Cerebellar nuclear complex (tissue), 1 donor: Measurements from ENCODE around the gene MTUS2.
"Not testable (repeated sequence)": the region's sequence is repeated elsewhere in the genome, so short reads cannot be mapped to it uniquely, and the experiment has no call there.

ENCODE experiments used
- DNase-seq, 2 experiments: peaks; one replicate each; lab custom pipeline; 2025; lab: John Stamatoyannopoulos, UW

Gene MTUS2

DNA sequence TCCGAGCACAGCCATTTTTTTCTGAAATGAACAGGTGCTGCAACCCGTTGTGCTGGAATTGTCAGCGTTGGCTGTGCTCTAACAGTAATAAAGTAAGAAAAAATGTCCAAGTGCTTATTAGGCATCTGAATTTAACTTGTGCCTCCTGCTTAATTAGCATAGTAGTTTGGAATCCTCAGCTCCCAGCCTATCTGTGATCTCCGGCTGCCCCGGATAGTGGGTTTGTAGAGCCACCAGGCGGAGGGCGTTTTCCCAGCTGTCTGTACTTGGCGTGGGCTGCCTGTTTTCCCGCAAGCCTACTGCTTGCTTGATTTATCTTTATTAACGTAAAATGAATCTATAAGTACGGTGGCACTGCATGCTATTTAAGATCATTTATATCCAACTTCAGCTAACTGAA lies 137.9 kb downstream of the MTUS2 start:
- DNase-seq = no peak

GRCh38 chr13:28958441-28958840 lies 138.3 kb downstream of the MTUS2 start:
- no peak for DNase-seq

DNA sequence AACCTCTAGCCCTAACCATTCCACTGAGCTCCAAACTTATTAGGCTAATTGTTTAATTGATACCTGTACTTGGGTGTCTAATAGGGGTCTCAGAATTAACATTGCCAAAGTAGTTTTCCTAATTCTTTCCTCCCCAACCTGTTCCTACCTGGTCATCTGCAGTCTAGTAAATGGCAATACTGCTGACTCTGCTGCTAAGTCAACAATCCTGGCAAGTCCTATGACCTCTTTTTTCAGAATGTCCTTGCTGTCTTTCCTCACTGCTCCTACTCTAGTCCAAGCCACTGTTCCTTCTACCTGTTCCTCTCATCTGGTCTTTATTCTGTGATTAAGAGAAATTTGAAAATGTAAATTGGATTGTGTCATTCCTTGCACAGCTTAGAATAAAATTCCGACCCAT lies 143.9 kb downstream of the MTUS2 start:
- no peak for DNase-seq

GRCh38 chr13:28964803-28965202 lies 144.7 kb downstream of the MTUS2 start:
- DNase-seq = no peak

- no peak for DNase-seq
Observed at GRCh38 chr13:28967029-28967915, 147.1 kb downstream of the MTUS2 start.

DNA sequence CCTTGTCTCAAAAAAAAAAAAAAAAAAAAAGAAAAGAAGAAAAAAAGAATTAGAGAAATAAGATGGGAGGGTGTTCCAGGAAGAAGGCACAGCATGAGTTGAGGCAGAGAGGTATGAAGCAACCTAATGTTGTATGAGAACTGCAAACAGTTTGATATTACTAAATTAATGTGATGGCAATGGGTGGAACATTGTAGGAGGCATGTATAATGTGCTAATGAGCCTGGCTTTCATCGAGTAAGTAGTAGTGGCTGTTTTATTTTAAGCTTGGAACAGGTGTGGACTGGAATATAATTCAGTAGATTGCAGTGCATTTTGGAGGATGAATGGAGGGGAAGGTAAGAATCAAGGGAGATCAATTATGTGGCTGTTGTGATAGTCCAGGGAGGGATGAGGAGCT lies 156.1 kb downstream of the MTUS2 start:
- DNase-seq = no peak

DNA sequence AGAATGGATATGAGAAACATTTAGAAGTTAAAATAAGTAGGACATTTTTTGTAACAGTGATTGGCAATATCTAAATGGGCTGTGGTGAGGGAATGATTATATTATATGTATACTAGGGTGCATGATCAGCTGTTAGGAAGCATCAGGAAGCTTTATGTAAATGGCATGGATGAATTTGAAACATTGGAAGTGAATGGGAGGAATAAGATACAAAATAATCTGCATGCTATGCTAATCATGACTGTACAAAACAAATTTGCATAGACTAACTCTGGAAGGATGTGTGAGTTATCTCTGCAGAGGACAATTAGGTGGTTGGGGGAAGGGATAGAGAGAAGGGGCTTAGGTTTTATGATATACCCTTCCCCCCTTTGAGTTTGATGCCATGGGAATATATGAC lies 156.5 kb downstream of the MTUS2 start:
- DNase-seq = no peak

GRCh38 chr13:28978574-28978973 lies 158.4 kb downstream of the MTUS2 start:
- no peak for DNase-seq

- no peak for DNase-seq
Observed at GRCh38 chr13:28981530-28981929, 161.4 kb downstream of the MTUS2 start.

DNA sequence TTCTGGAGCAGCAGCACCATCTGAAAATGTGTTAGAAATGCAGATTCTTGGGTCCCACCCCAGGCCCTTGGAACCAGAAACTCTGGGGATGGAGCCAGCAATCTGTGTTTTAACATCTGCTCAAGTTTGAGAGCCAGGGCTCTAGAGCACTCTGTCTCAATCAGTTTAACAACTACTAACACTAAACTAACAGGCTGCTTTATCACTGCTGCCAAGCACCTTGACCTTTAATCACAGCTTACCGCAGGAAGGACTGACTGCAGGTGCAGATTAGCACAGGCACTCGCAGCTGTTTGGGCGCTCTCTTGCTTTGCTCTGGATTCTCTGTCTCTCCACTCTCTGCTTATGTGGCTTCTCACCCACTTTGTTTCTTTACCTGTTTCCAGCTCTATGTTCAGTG lies 163.5 kb downstream of the MTUS2 start:
- no peak for DNase-seq

GRCh38 chr13:28984326-28984725 lies 164.2 kb downstream of the MTUS2 start:
- DNase-seq = no peak

DNA sequence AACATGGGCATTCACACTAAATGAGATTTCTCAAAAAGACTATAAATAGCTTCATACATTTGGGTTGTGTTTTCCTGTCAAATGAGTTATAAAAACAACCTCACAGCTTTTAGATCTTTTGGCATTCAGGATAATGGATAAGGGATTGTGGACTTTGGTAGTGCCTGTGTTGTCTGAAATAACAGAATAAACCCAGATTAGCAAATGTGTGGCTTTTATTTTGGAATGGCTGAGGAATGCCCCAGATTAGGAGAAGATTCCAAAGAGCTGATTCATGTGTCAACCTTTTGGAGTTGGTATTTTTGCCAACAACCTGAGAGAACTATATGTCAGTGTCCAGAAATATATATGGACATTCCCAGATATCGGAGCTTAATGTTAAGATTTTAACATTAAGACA lies 164.7 kb downstream of the MTUS2 start:
- no peak for DNase-seq

- DNase-seq = not testable (repeated sequence)
Observed at GRCh38 chr13:28990378-28990777, 170.2 kb downstream of the MTUS2 start.

DNA sequence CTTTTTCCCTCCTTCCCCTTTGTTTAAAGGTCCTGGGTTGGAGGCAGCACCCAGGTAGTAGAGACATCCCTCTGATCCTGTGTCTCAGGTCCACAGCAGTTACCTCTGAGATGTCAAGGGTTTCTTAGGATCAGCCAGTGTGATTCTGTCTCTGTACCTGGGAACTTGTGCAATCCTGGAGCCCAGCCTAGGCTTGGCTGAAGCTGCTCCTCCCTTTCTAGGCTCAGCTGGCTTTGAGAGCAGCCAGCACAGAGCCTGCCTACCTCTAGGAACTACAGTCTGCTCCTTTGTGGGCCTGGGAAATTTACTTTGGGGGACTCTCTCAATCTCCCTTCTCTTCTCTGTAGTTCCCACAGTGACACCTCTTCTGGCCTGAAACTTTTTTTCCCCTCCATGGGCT lies 171.6 kb downstream of the MTUS2 start:
- no peak for DNase-seq

GRCh38 chr13:29000826-29001225 lies 180.7 kb downstream of the MTUS2 start:
- DNase-seq = no peak

- no peak for DNase-seq
Observed at GRCh38 chr13:29005035-29005762, 185.1 kb downstream of the MTUS2 start.

DNA sequence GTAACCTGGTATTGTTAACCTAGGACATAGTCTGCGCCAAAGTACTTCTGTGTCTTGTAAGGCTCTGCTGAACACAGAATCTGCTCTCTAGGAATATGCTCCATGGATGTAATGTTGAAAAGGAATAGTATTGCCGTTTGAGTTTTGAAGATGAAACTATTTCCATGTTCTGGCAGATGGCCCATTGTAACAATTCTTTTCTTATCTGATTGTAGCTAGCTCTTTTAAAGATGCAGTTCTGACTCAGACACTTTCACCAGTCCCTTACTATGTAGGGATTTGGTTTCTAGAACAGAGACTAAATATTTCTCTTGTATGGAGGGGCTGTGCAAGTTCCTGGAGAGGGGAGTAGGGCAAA lies 185.6 kb downstream of the MTUS2 start:
- no peak for DNase-seq

- no peak for DNase-seq
Observed at GRCh38 chr13:29006359-29006850, 186.3 kb downstream of the MTUS2 start.

- no peak for DNase-seq
Observed at GRCh38 chr13:29008296-29008695, 188.2 kb downstream of the MTUS2 start.

DNA sequence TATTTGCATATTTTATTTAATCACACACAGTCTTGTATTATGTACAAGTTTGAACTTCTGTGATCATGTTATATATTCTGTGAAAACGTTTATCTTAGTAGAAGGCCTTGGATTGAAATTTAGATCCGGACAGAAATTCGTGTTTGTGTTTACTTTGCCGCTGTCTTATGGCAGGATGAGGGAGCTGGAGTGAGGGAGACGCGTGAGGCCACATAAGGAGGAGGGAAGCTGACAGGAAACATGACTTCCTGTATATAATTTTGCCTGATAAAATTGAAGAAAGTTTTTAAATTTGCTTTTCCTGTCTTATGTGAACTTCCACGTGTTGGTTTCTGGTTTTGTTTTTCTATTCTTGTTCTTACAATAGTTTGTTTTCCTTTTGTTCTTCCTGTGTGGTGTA lies 200.2 kb downstream of the MTUS2 start:
- no peak for DNase-seq

GRCh38 chr13:29021311-29021710 lies 201.2 kb downstream of the MTUS2 start:
- no peak for DNase-seq

GRCh38 chr13:29021717-29022116 lies 201.6 kb downstream of the MTUS2 start:
- no peak for DNase-seq

DNA sequence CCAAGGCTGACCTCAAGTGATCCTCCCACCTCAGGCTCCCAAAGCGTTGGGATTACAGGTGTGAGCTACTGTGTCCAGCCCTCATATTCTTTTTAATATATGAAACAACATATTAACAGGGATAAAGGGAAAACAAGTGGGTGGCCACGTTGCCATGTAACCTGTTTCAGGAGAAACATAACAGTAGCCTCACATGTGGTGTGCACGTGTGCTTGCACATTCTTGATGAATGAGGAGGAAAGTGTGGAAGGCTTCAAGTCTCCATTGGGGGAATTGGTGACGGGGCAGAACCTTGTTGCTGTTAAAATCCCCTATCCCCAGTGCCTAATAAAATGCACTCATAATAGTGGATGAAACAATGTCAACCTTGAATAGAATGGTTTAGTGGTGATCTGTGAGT lies 202.3 kb downstream of the MTUS2 start:
- no peak for DNase-seq
